Measurements from ENCODE around the gene NDUFV1. TPM values are rescaled to one million over a fixed set of nuclear protein-coding genes. Genes with fewer than 3 reads are reported as not detected.

NDUFV1 gene
- total RNA-seq, 1 donor from 2014 or later: 180 TPM

DNA sequence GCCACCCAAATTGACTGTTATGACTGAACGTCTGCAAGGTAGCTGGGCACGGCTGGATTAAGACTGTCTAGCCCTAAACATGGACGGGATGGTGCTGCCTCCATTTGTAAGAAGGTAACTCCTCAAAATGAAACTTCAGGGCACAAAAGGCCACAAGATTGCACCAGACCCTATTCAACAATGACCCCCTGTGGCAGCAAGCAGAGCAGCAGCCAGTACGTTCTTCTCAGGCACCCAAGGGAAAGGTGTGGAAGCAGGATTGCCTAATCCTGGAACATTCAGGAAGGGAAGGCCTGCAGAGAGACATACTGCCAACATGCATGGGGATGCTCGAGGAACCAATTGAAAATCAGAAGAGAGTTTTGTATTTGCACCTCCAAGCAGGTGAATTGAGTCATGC, 37.3 kb downstream of the NDUFV1 start:
- H3K27ac Mint-ChIP-seq (ENCODE audit: unreplicated experiment): no peak overlapping the region
- no peak overlapping the region for H3K4me3 Mint-ChIP-seq (ENCODE audit: unreplicated experiment)

DNA sequence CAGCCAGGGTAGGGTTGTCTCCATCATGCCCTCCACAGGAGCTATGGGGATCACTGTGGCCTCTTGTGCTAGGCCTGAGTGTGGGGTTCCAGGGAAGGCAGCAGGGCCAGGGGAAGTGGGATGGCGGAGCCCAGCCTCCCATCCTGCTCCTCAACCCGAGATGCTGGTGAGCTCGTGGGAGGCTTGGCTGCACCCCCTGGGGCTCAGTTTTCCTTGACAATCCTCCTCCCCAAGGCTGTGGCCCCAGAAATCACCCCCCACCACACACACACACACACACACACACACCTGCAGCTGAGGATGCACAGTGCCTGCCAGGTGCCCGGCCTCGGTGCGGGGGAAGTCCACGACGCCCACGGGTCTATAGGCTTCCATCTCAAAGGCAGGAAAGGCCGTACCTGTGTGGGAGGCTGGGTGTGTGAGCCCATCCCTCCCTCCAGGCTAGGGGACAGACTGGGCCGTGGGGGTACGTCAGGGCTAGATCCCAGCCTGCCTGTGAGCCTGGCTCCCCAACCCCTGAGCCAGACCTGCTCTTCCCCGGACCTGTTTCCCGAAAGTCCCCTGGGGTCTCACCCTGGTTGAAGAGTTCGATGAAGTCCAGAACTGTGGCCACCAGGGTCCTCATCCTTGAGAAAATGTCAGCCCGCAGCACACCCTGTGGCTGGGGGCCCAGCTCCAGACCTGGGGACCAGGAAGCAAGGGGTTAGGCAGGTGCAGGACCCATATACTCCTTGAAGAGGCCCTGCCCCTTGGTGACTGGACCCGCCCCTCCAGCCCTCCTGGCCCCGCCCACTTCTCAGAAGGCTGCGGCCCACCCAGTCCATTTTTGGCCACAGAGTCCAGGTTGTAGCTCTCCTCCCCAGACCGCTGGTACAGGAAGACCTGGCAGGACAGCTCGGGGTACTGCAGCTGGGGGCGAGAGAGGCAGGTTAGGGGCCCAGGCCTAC, 38.0 kb downstream of the NDUFV1 start:
- TF ChIP-seq, protein P1, sequence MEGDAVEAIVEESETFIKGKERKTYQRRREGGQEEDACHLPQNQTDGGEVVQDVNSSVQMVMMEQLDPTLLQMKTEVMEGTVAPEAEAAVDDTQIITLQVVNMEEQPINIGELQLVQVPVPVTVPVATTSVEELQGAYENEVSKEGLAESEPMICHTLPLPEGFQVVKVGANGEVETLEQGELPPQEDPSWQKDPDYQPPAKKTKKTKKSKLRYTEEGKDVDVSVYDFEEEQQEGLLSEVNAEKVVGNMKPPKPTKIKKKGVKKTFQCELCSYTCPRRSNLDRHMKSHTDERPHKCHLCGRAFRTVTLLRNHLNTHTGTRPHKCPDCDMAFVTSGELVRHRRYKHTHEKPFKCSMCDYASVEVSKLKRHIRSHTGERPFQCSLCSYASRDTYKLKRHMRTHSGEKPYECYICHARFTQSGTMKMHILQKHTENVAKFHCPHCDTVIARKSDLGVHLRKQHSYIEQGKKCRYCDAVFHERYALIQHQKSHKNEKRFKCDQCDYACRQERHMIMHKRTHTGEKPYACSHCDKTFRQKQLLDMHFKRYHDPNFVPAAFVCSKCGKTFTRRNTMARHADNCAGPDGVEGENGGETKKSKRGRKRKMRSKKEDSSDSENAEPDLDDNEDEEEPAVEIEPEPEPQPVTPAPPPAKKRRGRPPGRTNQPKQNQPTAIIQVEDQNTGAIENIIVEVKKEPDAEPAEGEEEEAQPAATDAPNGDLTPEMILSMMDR (IDR thresholded peaks at IDR 0.05): no peak
- H3K4me1 Mint-ChIP-seq (ENCODE audit: unreplicated experiment): no peaks in the 10 kb centered on the region
- no peaks in the 10 kb centered on the region for H3K27me3 Mint-ChIP-seq (ENCODE audit: unreplicated experiment)
- no peak overlapping the region for H3K27ac Mint-ChIP-seq (ENCODE audit: unreplicated experiment)
- H3K9me3 Mint-ChIP-seq (ENCODE audit: unreplicated experiment): no peaks in the 10 kb centered on the region
- peak; percentile 82 for DNase-seq (ENCODE audit: extremely low spot score, unreplicated experiment)
- no peak overlapping the region for H3K4me3 Mint-ChIP-seq (ENCODE audit: unreplicated experiment)
- no peaks in the 10 kb centered on the region for H3K36me3 Mint-ChIP-seq (ENCODE audit: unreplicated experiment)

More for the DNA sequence above, 37.3 kb downstream of the NDUFV1 start:
- TF ChIP-seq, protein P1 (IDR thresholded peaks at IDR 0.05): peak; percentile 11
- Mint-ChIP-seq H3K9me3 (ENCODE audit: unreplicated experiment) (no peaks in the 10 kb centered on the region), H3K36me3 (ENCODE audit: unreplicated experiment) (no peaks in the 10 kb centered on the region), H3K27me3 (ENCODE audit: unreplicated experiment) (no peaks in the 10 kb centered on the region), H3K4me1 (ENCODE audit: unreplicated experiment) (no peaks in the 10 kb centered on the region)
- DNase-seq (ENCODE audit: extremely low spot score, unreplicated experiment): no peak

DNA sequence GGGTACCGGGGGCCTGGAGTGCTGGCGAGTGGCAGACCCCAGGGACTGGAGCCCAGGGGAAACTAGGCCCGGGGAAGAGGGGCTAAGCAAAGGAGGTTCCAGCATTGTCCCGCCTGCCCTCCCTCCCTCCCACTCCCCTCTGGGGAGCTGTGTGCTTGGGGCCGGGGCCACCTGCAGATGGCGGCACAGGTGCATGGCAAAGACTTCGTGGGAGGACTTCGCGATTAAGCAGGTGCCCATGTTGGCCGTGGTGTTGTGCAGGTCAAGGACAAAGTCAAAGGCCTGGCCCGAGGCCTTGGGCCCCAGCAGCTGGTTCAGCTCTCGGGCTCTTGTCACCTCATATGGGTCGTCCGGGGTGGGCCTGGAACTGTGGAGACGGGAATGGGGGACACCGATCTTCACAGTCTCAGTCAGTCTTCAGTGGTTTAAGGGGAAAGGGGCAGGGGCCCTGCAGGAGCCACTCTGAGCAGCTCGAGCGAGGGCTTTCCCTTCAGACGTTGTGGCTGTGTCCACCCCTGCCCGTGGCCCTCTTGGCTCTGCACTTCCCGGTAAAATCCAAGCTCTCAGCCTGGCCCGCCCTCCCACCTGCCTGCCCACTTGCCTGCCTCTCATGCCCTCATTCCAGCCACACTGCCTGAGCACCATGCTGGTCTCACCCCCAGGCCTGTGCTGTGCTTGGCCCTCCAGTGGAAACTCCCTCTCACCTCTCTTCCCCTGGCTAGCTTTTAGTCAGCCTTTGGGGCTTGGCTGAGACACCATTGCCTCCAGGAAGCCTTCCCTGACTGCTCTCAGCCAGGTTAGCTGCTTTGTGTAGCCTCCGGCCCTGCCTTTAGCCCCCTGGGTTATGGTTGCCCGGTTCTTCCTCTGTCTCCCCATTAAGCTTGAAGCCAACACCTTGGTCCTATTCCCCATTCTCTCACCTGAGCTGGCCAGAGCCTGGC, 39.1 kb downstream of the NDUFV1 start:
- Mint-ChIP-seq H3K27me3 (ENCODE audit: unreplicated experiment) (peaks cover 3% of the 10 kb centered on the region), H3K9me3 (ENCODE audit: unreplicated experiment) (no peaks in the 10 kb centered on the region), H3K27ac (ENCODE audit: unreplicated experiment) (no peak overlapping the region), H3K4me1 (ENCODE audit: unreplicated experiment) (no peaks in the 10 kb centered on the region), H3K4me3 (ENCODE audit: unreplicated experiment) (no peak overlapping the region), H3K36me3 (ENCODE audit: unreplicated experiment) (no peaks in the 10 kb centered on the region)
- TF ChIP-seq, protein P1 (IDR thresholded peaks at IDR 0.05): no peak
- DNase-seq (ENCODE audit: extremely low spot score, unreplicated experiment): peak; percentile 81

DNA sequence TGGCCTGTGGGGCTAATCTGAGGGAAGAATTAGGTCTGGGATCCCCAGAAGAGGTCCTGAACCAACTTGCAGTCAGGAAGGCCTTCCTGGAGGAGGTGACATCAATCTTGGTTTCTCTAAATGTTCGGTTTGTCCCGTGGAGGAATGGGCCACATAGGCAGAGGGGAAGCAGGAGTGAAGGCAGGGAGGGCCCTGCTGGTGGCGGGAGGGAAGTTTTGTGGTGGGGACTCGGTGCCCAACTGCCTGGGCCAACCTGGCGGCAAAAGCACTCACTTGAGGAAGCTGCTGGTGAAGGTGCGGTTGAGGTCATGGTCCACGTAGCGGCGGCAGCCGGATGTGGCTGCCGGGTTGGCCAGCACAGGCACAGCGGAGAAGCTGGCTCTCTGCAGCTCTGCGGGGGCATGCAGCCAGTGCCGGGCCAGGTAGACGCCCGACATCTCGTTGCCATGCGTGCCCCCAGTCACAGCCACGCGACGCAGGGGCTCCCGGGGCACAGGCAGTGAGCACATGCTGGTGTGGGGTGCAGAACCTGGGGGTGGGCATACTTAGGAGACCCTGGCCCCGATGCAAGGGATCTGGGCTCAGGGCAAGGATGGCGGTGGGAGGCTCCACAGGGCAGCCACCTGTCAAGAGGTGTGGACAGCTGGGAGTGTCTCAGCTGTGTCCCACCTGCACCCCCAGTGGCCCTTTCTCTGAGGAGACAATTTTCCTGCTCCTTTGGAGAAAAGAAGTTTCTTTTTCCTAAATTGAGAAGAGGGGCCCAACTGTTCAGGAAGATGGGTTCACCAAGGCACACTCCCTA, 40.0 kb downstream of the NDUFV1 start:
- no peak overlapping the region for H3K27ac Mint-ChIP-seq (ENCODE audit: unreplicated experiment)

More for the DNA sequence above, 40.0 kb downstream of the NDUFV1 start:
- H3K9me3 Mint-ChIP-seq (ENCODE audit: unreplicated experiment): no peaks in the 10 kb centered on the region
- H3K4me1 Mint-ChIP-seq (ENCODE audit: unreplicated experiment): no peaks in the 10 kb centered on the region
- peaks cover 3% of the 10 kb centered on the region for H3K27me3 Mint-ChIP-seq (ENCODE audit: unreplicated experiment)
- TF ChIP-seq, protein P1 (IDR thresholded peaks at IDR 0.05): no peak
- no peak for DNase-seq (ENCODE audit: extremely low spot score, unreplicated experiment)
- H3K36me3 Mint-ChIP-seq (ENCODE audit: unreplicated experiment): no peaks in the 10 kb centered on the region
- H3K4me3 Mint-ChIP-seq (ENCODE audit: unreplicated experiment): no peak overlapping the region

All from osteocyte (in vitro differentiated cells).